ENCODE data around the gene NADK. TPM values are rescaled to one million over a fixed set of nuclear protein-coding genes. Genes with fewer than 3 reads are reported as not detected.

The NADK gene
- total RNA-seq, 4 donors from 2014 or later: 66.4 to 119 (median 82.7) TPM

DNA sequence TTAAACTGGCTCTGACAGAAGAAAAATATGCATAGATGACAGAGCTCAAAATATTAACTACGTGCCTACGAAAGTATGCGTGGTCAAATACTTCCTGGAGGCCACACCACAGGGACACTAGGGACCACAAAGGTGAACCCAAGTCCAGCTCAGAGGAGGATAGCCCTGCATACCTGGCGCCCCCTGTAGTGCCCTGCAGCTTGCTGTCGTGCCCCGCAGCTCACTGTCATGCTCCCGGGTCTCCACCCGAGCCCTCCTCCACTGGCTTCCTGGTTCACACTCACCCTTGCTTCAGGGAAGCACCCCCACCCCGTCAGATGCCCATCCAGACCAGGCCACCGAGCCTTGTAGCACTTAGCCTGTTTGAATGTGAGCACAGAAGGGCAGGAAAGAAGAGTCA is 16.7 kb upstream of the NADK start:
- Histone ChIP-seq H3K4me1 (peaks cover 0 to under 1% (median 0%) of the 10 kb centered on the region in 4 donors), H3K9me3 (no peaks in the 10 kb centered on the region), H3K27me3 (no peaks in the 10 kb centered on the region), H3K36me3 (peaks cover 53 to 98% (median 91%) of the 10 kb centered on the region in 4 donors), H3K4me3 (no peak overlapping the region), H3K27ac (replicated peaks in 1 of 4) (no peak overlapping the region)
- WGBS: 97% methylated on average over 3 of the region's 10 CpGs
- TF ChIP-seq, protein P1, sequence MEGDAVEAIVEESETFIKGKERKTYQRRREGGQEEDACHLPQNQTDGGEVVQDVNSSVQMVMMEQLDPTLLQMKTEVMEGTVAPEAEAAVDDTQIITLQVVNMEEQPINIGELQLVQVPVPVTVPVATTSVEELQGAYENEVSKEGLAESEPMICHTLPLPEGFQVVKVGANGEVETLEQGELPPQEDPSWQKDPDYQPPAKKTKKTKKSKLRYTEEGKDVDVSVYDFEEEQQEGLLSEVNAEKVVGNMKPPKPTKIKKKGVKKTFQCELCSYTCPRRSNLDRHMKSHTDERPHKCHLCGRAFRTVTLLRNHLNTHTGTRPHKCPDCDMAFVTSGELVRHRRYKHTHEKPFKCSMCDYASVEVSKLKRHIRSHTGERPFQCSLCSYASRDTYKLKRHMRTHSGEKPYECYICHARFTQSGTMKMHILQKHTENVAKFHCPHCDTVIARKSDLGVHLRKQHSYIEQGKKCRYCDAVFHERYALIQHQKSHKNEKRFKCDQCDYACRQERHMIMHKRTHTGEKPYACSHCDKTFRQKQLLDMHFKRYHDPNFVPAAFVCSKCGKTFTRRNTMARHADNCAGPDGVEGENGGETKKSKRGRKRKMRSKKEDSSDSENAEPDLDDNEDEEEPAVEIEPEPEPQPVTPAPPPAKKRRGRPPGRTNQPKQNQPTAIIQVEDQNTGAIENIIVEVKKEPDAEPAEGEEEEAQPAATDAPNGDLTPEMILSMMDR (IDR thresholded peaks at IDR 0.05): no peak
- TF ChIP-seq POLR2A (IDR thresholded peaks at IDR 0.05; ENCODE audit: low read depth): no peak
- no peak for TF ChIP-seq EP300 (IDR thresholded peaks at IDR 0.05)
- TF ChIP-seq POLR2AphosphoS5 (IDR thresholded peaks at IDR 0.05): no peak
- DNase-seq (ENCODE audit: extremely low spot score): no peak
- intact Hi-C loops (cut with DNase I): no loop called here

DNA sequence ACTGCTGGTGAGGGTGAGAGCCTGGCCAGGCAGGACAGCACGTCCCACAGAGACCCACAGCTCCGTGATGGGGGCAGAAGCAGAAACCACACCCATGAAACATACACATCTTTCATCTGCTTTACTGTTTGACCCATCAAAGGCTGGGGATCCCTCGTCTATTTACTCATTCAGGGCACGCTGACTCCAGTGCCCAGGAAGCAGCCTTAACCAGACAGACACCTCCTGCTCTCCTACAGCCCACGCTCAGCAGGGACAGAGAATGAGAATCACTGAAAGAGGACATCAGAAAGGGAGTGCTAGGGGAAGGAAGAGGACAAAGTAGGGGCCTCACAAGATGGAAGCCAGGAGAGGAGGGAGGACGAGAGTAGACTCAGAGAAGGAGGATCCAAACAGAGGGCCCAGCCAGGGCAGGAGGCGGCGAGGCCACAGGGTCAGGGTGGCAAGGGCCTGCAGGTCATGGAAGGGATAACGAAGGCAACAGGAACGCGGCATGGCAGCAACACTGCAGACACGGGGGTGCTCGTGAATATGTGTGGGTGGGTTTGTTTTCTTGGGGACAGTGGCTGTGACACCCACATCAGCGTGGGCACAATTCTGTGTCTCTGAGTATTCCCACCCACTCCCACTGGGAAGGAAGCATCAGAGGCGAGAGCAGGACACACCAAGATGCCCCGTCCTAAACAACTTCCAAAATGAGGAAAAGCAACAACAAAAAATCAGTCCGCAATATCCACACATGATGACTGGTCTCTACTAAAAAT is 15.4 kb upstream of the NADK start:
- no peak for DNase-seq (ENCODE audit: extremely low spot score)
- TF ChIP-seq POLR2AphosphoS5 (IDR thresholded peaks at IDR 0.05): no peak
- Histone ChIP-seq H3K36me3 (peaks cover 65 to 100% (median 98%) of the 10 kb centered on the region in 4 donors), H3K9me3 (no peaks in the 10 kb centered on the region), H3K27ac (replicated peaks in 1 of 4) (no peak overlapping the region), H3K4me3 (no peak overlapping the region), H3K27me3 (no peaks in the 10 kb centered on the region), H3K4me1 (peaks cover 0 to 7% (median under 1%) of the 10 kb centered on the region in 4 donors)
- intact Hi-C loops (cut with DNase I): no loop called here
- WGBS: 88% methylated on average over 17 of the region's 17 CpGs

DNA sequence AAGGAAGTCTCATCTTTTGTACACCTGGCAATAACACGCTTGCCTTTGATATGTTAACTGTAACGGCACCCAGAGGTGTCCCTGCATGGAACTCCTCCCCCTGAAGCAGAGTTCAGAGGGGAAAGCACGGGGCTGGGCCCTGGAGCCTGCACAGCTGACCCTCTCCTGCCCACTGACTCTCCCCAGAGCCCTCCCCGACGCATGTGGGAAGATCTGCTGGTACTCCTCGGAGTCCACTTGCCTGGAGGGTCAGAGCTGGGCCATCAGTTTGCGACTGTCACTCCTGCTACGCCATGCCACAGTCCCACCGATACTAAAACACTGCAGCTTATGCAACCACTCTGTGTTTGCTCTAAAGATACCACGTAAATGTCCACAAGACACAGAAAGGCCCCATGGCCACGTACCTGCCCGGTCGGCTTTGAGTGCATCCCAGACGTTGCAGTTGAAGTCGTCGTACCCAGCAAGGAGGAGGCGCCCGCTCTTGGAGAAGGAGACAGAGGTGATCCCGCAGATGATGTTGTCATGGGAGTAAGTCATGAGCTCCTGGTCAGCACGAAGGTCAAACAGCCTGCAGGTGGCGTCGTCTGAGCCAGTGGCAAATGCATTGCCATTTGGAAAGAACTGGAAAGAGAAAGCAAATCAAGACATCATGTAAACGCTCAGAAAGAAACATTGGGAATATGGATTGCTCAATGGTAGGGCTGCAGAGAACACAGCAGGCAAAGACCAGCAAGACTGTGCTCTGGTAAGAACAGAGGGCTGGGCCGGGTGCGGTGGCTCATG is 10.6 kb upstream of the NADK start:
- Histone ChIP-seq H3K4me1 (peaks cover 0 to 14% (median 7%) of the 10 kb centered on the region in 4 donors), H3K4me3 (no peak overlapping the region), H3K9me3 (no peaks in the 10 kb centered on the region), H3K27me3 (no peaks in the 10 kb centered on the region), H3K36me3 (peaks cover 76 to 97% (median 94%) of the 10 kb centered on the region in 4 donors), H3K27ac (replicated peaks in 1 of 4) (no peak overlapping the region)
- 83% methylated on average over 25 of the region's 25 CpGs for WGBS
- intact Hi-C loops (cut with DNase I): no loop called here
- DNase-seq (ENCODE audit: extremely low spot score): no peak
- TF ChIP-seq POLR2AphosphoS5 (IDR thresholded peaks at IDR 0.05) (no peak), EP300 (IDR thresholded peaks at IDR 0.05) (no peak), POLR2A (IDR thresholded peaks at IDR 0.05; ENCODE audit: low read depth) (no peak)
- TF ChIP-seq, protein P1 (IDR thresholded peaks at IDR 0.05): peak in 1 of 3 experiments; percentile 22

DNA sequence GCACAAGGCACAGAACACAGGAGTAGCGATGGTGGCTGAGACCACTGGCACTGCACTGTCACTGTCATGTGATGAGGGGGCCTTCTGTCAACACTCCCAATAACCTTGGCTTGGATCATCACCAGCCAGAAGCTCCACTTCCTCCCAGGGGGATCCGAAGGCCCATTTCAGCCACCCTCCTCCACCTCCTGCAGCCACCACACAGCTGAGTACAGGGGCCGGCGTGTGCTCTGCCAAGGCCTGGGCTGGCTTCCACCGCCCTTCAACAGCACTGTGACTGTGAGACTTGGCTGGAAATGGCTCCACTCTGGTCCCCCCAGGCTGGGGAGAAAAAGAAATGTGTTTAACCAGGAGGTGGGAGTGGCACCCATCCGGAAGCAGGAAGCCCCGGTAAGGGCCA is 9.9 kb upstream of the NADK start:
- Histone ChIP-seq H3K27ac (replicated peaks in 1 of 4) (no peak overlapping the region), H3K36me3 (peaks cover 69 to 90% (median 87%) of the 10 kb centered on the region in 4 donors)
- TF ChIP-seq POLR2A (IDR thresholded peaks at IDR 0.05; ENCODE audit: low read depth): no peak

DNA sequence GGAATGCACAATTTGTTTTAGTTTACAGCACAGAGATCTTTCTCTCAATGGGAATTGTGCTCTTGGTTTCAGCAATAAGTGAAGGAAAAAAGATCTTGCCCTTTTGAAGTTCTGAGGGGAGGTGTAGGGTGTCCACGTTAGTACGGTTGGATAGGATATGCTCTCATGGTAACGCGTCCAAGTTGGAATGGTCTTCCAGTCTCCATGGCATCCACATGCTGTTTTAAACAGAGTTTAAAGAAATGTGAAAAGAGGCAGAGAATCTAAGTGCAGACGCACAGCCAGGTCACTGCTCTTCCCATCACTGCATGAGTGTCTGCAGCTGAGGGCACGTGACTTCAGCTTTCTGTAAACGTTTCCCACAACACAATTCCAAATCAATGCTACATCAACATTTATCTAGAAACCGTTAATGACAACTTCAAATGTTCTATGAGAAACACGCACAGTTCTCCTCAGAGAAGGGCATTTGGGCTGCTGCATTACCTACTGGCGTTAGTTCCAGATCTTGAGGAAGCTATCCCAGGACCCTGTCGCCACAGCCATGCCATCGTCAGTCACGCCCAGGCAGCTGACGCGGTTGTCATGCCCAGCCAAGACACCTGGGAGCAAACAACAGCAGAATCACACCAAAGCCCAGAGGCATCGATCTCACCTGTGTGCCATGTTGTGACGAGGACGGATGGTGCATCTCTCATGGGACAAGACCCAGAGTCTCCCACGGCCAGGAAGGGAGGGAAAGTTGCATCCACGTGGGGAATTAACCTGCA is 8.8 kb upstream of the NADK start:
- peaks cover 65 to 79% (median 76%) of the 10 kb centered on the region in 4 donors for H3K36me3 ChIP-seq
- TF ChIP-seq, protein P1 (IDR thresholded peaks at IDR 0.05): no peak
- no peak for TF ChIP-seq POLR2A (IDR thresholded peaks at IDR 0.05; ENCODE audit: low read depth)
- TF ChIP-seq EP300 (IDR thresholded peaks at IDR 0.05): no peak
- TF ChIP-seq POLR2AphosphoS5 (IDR thresholded peaks at IDR 0.05): no peak
- intact Hi-C loops (cut with DNase I): no loop called here
- no peak overlapping the region for H3K27ac ChIP-seq (replicated peaks in 1 of 4)
- DNase-seq (ENCODE audit: extremely low spot score): no peak
- H3K4me1 ChIP-seq: peaks cover 16 to 30% (median 23%) of the 10 kb centered on the region in 4 donors
- H3K4me3 ChIP-seq: no peak overlapping the region
- no peaks in the 10 kb centered on the region for H3K9me3 ChIP-seq
- H3K27me3 ChIP-seq: no peaks in the 10 kb centered on the region
- 75% methylated on average over 18 of the region's 20 CpGs for whole genome bisulfite sequencing

More for the DNA sequence above, 9.9 kb upstream of the NADK start:
- no peaks in the 10 kb centered on the region for H3K27me3 ChIP-seq
- intact Hi-C loops (cut with DNase I): no loop called here
- H3K4me3 ChIP-seq: no peak overlapping the region
- 59% methylated on average over 6 of the region's 7 CpGs for WGBS
- no peaks in the 10 kb centered on the region for H3K9me3 ChIP-seq
- no peak for DNase-seq (ENCODE audit: extremely low spot score)
- H3K4me1 ChIP-seq: peaks cover 5 to 19% (median 12%) of the 10 kb centered on the region in 4 donors

Data from esophagus muscularis mucosa (tissue), 4 donors.